NCI-H187 (cell line): ENCODE results near the gene CADPS2.
"Not testable (repeated sequence)": the region's sequence is repeated elsewhere in the genome, so short reads cannot be mapped to it uniquely, and the experiment has no call there.

Source experiments
- DNase-seq, 2 experiments: peaks; one replicate each; lab custom pipeline; 2025; lab: John Stamatoyannopoulos, UW

Gene CADPS2

GRCh38 chr7:122673951-122674350 lies 212.3 kb downstream of the CADPS2 start:
- no peak for DNase-seq

DNA sequence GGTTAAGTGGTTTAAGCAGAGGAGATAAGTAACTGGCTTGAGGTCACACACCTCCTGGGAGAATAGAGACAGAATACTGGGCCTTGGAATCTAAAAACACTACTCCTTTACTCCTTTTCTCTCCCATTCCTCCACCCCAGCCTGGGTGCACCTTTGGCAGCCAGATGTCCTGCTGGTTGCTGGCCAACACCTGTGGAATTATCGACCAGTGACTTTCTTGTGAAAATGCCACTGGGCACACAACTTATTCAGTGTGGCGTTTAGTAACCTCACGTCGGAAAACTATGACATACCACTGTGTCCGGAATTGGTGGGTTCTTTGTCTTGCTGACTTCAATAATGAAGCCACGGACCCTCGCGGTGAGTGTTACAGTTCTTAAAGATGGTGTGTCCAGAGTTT lies 213.7 kb downstream of the CADPS2 start:
- DNase-seq: no peak

GRCh38 chr7:122663733-122664132 lies 222.5 kb downstream of the CADPS2 start:
- no peak for DNase-seq

GRCh38 chr7:122658856-122659255 lies 227.4 kb downstream of the CADPS2 start:
- DNase-seq: no peak

GRCh38 chr7:122653685-122654084 lies 232.6 kb downstream of the CADPS2 start:
- no peak for DNase-seq

GRCh38 chr7:122652876-122653275 lies 233.4 kb downstream of the CADPS2 start:
- no peak for DNase-seq

GRCh38 chr7:122651451-122651850 lies 234.8 kb downstream of the CADPS2 start:
- no peak for DNase-seq

- no peak for DNase-seq
These were observed 243.0 kb downstream of the CADPS2 start for GRCh38 chr7:122643250-122643649.

DNA sequence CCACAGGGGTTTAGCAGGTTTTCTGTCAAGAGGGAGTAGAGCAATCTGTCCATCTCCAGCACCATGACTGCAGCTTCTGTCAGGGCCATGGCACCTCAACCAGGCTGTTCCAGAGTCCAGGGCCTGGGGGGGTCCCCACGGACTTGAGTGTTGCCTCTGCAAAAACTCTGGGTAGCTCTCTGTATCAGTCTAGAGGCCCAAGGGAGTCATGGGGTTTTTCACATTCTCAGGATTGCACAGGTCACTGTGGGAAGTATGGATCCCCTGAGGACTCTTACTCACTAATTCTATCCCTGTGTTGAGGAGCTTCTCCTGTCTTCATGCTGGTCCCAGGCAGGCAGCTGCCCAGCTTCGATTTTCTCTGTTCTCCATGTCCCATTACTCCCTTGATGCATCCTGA lies 247.8 kb downstream of the CADPS2 start:
- no peak for DNase-seq

GRCh38 chr7:122637784-122638183 lies 248.5 kb downstream of the CADPS2 start:
- DNase-seq: no peak

- DNase-seq: not testable (repeated sequence)
These were observed 250.8 kb downstream of the CADPS2 start for GRCh38 chr7:122635481-122635880.

DNA sequence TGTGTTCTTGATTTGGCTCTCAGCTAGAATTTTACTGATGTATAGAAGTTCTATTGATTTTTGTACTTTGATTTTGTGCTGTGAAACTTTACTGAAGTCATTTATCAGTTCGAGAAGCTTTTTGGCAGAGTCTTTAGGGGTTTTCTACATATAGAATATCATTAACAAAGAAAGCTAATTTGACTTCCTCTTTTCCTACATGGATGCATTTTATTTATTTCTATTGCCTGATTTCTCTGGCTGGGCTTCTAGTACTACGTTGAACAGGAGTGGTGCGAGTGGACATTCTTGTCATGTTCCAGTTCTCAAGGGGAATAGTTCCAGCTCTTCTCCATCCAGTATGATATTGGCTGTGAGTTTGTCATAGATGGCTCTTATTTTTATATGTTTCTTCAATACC lies 252.8 kb downstream of the CADPS2 start:
- no peak for DNase-seq

DNA sequence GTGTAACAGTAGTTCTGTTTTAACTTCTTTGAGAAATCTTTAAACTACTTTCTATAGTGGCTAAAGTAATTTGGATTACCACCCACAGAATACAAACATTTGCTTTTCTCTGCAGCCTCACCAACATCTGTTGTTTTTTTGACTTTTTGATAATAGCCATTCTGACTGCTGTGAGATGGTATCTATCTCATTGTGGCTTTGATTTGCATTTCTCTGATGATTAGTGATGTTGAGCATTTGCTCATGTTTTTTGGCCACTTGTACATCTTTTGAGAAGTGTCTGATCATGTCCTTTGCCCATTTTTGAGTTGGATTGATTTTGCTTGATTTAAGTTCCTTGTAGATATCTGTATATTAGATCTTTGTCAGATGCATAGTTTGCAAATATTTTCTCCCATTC lies 254.0 kb downstream of the CADPS2 start:
- DNase-seq: no peak

DNA sequence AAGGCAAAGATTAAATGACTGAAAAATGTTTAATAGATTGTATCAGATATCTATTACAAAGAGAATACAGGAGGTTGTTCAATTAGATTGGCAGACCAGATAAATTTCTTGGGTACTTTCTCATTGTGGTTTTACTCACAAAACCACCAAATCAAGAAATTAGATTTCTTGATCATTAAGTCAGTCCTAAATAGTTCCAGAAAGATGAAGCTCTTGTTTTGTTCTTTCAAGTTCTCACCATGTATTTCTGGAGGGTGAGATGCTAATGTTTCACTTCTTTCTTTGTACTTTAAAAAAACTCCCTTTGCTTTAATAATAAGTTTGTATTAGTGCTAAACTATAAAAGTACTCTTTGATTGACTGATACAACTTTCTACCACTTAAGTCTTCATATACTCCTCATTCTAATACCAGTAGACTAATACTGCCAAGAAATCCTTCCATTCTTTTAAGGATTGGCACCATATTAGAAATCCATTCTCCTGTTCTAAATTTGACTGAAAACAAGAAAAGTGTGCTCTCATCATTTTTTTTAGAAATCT lies 256.8 kb downstream of the CADPS2 start:
- DNase-seq: no peak

- no peak for DNase-seq
These were observed 257.4 kb downstream of the CADPS2 start for GRCh38 chr7:122628651-122629411.

GRCh38 chr7:122626785-122627184 lies 259.5 kb downstream of the CADPS2 start:
- DNase-seq: no peak

DNA sequence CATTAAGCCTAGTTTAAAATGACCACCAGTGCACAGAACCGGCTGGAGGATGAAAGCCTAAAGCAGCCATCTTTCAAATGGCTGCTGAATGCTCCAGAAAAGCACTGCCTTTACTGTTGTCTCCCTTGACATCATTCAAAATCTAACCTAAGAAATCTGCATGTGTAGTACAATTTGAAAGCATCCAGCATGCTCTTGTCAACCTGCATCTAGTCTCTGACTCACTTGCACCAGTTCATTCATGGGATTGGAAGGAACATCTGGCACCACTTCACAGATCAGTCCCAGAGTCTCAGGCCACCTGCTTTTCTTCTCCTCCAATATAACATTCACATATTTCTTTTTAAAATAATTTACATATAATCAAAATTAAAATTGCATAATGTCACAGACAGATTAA lies 263.6 kb downstream of the CADPS2 start:
- DNase-seq: no peak

GRCh38 chr7:122619664-122620063 lies 266.6 kb downstream of the CADPS2 start:
- no peak for DNase-seq

- DNase-seq: no peak
These were observed 267.6 kb downstream of the CADPS2 start for GRCh38 chr7:122618585-122619189.

DNA sequence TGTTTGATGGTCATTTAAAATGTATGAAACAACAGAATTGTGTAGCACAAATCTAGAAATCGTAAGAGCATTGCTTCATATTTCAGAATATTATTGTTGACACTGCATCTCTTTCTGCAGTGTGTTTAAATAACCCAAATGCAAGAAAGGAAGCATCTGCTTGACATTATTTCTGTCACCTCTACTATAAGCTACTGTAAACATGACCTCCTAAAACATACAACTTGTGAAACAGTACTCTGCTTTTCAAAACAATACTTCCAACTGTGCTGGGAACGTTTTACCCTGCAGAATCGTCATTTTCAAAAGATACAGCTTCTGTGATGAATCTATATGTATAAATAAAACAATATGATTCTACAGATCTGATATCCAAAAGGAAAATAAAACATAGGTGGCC lies 269.3 kb downstream of the CADPS2 start:
- DNase-seq: no peak

GRCh38 chr7:122605929-122606328 lies 280.3 kb downstream of the CADPS2 start:
- no peak for DNase-seq

DNA sequence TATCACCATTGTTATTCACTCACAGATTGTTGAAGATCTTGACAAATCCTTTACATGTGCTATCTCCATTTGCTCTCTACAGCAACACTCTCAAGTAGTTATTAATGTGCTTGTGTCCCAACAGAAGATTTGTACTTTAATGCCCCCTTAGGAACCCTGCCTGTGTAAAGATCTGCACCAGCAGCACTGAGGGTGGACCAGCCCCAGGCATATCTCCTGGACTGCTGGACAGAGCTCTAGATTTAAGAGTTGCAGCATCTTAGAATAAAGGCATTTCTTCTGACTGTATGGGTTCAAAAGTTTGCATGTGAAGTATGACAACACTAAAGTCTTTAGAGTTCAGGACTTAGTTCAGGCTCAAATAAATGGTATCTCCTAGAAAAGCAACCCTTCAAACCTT lies 282.0 kb downstream of the CADPS2 start:
- no peak for DNase-seq

- DNase-seq: no peak
These were observed 283.5 kb downstream of the CADPS2 start for GRCh38 chr7:122602800-122603199.

- no peak for DNase-seq
These were observed 285.6 kb downstream of the CADPS2 start for GRCh38 chr7:122600630-122601029.
